K562 (cell line): Measurements from ENCODE around the gene ZDHHC3. TPM values are rescaled to one million over a fixed set of nuclear protein-coding genes. Genes with fewer than 3 reads are reported as not detected.

ENCODE experiments used
- DPF2 ChIP-seq: fragments of 450-650 bp; IDR thresholded peaks from 2 replicates; pipeline ENCODE4 v1.6.1; 2016
- GTF3C2 ChIP-seq: IDR thresholded peaks from 3 replicates; pipeline ENCODE4 v1.6.1; 2011; ENCODE audit warnings: borderline replicate concordance, mild to moderate bottlenecking, moderate library complexity; ENCODE audit not compliant: insufficient read length; ENCODE audit errors: extremely low read depth
- HCFC1 ChIP-seq: IDR thresholded peaks from 2 replicates; pipeline ENCODE4 v1.6.1; 2012; ENCODE audit warnings: low read depth, low read length, improper control_type of control experiment
- MITF ChIP-seq: IDR thresholded peaks from 2 replicates; pipeline ENCODE4 v1.6.1; 2014; ENCODE audit warnings: antibody characterized with exemption
- TGIF2 ChIP-seq: sonication (generic); formaldehyde crosslinking; IDR thresholded peaks from 2 replicates; pipeline ENCODE4 v1.8.1; 2022; ENCODE audit warnings: mild to moderate bottlenecking, missing genetic modification reagents, moderate library complexity
- ZC3H8 ChIP-seq: fragments of 450-650 bp; IDR thresholded peaks from 2 replicates; pipeline ENCODE4 v1.6.1; 2017
- ZNF778 ChIP-seq: fragments of 450-650 bp; formaldehyde crosslinking; IDR thresholded peaks from 2 replicates; pipeline ENCODE4 v1.4.0; 2020; ENCODE audit warnings: mild to moderate bottlenecking, moderate library complexity
- polyA plus RNA-seq, 8 experiments: library from polyadenylated mRNA; depleted of rRNA in 4 of 8; stranded (reverse) in 5 of 8; unstranded in 3 of 8; fragments of >200 nt; fragmentation: Nextera tagmentation in 2 of 8; fragmentation: Illumina TruSeq in 1 of 8; extraction: Ambion mirVana in 2 of 8; extraction: Trizol in 1 of 8; gene quantifications; 2 replicates each; pipeline versions ENCODE4 v1.2.1 to v1.2.3, GENCODE V29; 2011 to 2014; ENCODE audit warnings: inconsistent platforms in 1 of 8, missing spikeins in 1 of 8
- total RNA-seq, 7 experiments: library from RNA; depleted of rRNA in 6 of 7; stranded (reverse); fragments of >200 nt in 6 of 7; fragmentation: Illumina TruSeq in 2 of 7; extraction: Trizol in 2 of 7; gene quantifications; 2 replicates each; pipeline versions ENCODE4 v1.2.1 to v1.2.3, GENCODE V29; 2011 to 2021; ENCODE audit warnings: low replicate concordance in 1 of 7

The ZDHHC3 gene
- total and polyA plus RNA-seq, 9 of the 15 experiments (the other 6 are each of a cell fraction or from before 2014, with no cell fraction given), result 10.3 to 120 (median 67.2) TPM

GRCh38 chr3:44924457-44925084 is 51.4 kb downstream of the ZDHHC3 start (continued):
- no peak for TF ChIP-seq MITF
- TF ChIP-seq ZC3H8, result no peak
- TF ChIP-seq GTF3C2, result no peak
- TF ChIP-seq ZNF778 (CRISPR knock-in tag), result no peak
- TF ChIP-seq DPF2, result no peak
- TF ChIP-seq TGIF2 (CRISPR knock-in tag), result no peak
- no peak for TF ChIP-seq HCFC1
- TF ChIP-seq, all 486 proteins: peak for 0
